H9 (cell line): ENCODE data around the gene POU6F2. TPM values are rescaled to one million over a fixed set of nuclear protein-coding genes. Genes with fewer than 3 reads are reported as not detected.

Experiments used
- DNase-seq: peaks from one replicate; pipeline ENCODE4 v3.0.0-alpha.2; 2017
- H2AFZ ChIP-seq: one replicate; pipeline ENCODE4 v1.6.1; 2013; ENCODE audit warnings: mild to moderate bottlenecking, low read length, control low read depth, moderate library complexity
- H2AK5ac ChIP-seq: 2 replicates; pipeline ENCODE4 v1.6.1; 2013; ENCODE audit warnings: low read length, control low read depth, mixed read lengths; ENCODE audit not compliant: insufficient read length
- H2BK120ac ChIP-seq: one replicate; pipeline ENCODE4 v1.6.1; 2013; ENCODE audit warnings: low read depth, mild to moderate bottlenecking, low read length, control low read depth, inconsistent platforms; ENCODE audit not compliant: poor library complexity, severe bottlenecking
- H2BK12ac ChIP-seq: 2 replicates; pipeline ENCODE4 v1.6.1; 2013; ENCODE audit warnings: low read length, control low read depth, mixed read lengths, low read depth; ENCODE audit not compliant: insufficient read length
- H2BK15ac ChIP-seq: 2 replicates; pipeline ENCODE4 v1.6.1; 2013; ENCODE audit warnings: low read depth, low read length, control low read depth
- H2BK20ac ChIP-seq: one replicate; pipeline ENCODE4 v1.6.1; 2013; ENCODE audit warnings: low read depth, mild to moderate bottlenecking, low read length, control low read depth, inconsistent platforms; ENCODE audit not compliant: poor library complexity, severe bottlenecking
- H2BK5ac ChIP-seq: 2 replicates; pipeline ENCODE4 v1.6.1; 2013; ENCODE audit warnings: low read length, control low read depth, mixed read lengths; ENCODE audit not compliant: insufficient read length
- H3K14ac ChIP-seq: 2 replicates; pipeline ENCODE4 v1.6.1; 2013; ENCODE audit warnings: low read length, control low read depth; ENCODE audit not compliant: insufficient read depth
- H3K18ac ChIP-seq: 2 replicates; pipeline ENCODE4 v1.6.1; 2013; ENCODE audit warnings: low read depth, mild to moderate bottlenecking, mixed read lengths, low read length, control low read depth; ENCODE audit not compliant: insufficient read length
- H3K23ac ChIP-seq: 2 replicates; pipeline ENCODE4 v1.6.1; 2013; ENCODE audit warnings: low read length, control low read depth, mixed read lengths, low read depth; ENCODE audit not compliant: insufficient read length
- H3K23me2 ChIP-seq: 2 replicates; pipeline ENCODE4 v1.6.1; 2013; ENCODE audit warnings: low read depth, mild to moderate bottlenecking, mixed read lengths, low read length, control low read depth; ENCODE audit not compliant: insufficient read length, poor library complexity, severe bottlenecking
- H3K27ac ChIP-seq: 2 replicates; pipeline ENCODE4 v1.5.1; 2013; ENCODE audit warnings: low read length, control low read depth, mixed read lengths, low read depth; ENCODE audit not compliant: insufficient read length
- H3K27me3 ChIP-seq: 2 replicates; pipeline ENCODE4 v1.6.1; 2013; ENCODE audit warnings: low read length, control low read depth, inconsistent platforms; ENCODE audit not compliant: insufficient read depth
- H3K4ac ChIP-seq: 2 replicates; pipeline ENCODE4 v1.6.1; 2013; ENCODE audit warnings: low read depth, mild to moderate bottlenecking, control low read depth, inconsistent platforms, low read length, moderate library complexity
- H3K4me1 ChIP-seq: 2 replicates; pipeline ENCODE4 v1.6.1; 2013; ENCODE audit warnings: low read length, control low read depth, inconsistent platforms; ENCODE audit not compliant: insufficient read depth
- H3K4me2 ChIP-seq: 2 replicates; pipeline ENCODE4 v1.6.1; 2013; ENCODE audit warnings: low read length, control low read depth, mixed read lengths; ENCODE audit not compliant: insufficient read length, insufficient read depth
- H3K56ac ChIP-seq: 2 replicates; pipeline ENCODE4 v1.6.1; 2013; ENCODE audit warnings: low read depth, mild to moderate bottlenecking, mixed read lengths, low read length, control low read depth; ENCODE audit not compliant: insufficient read length
- H3K79me1 ChIP-seq: 2 replicates; pipeline ENCODE4 v1.6.1; 2013; ENCODE audit warnings: low read depth, mild to moderate bottlenecking, moderate library complexity, low read length, control low read depth, inconsistent platforms; ENCODE audit not compliant: insufficient read depth, poor library complexity, severe bottlenecking
- H3K79me2 ChIP-seq: 2 replicates; pipeline ENCODE4 v1.6.1; 2013; ENCODE audit warnings: low read length, control low read depth, inconsistent platforms; ENCODE audit not compliant: insufficient read depth
- H3K9ac ChIP-seq: 2 replicates; pipeline ENCODE4 v1.6.1; 2013; ENCODE audit warnings: low read length, control low read depth, mixed read lengths; ENCODE audit not compliant: insufficient read length; ENCODE audit errors: extremely low read depth
- H3K9me3 ChIP-seq: one replicate; pipeline ENCODE4 v1.6.1; 2013; ENCODE audit warnings: low read depth, low read length, inconsistent platforms; ENCODE audit not compliant: control insufficient read depth
- H3T11ph ChIP-seq: one replicate; pipeline ENCODE4 v1.6.1; 2013; ENCODE audit warnings: mild to moderate bottlenecking, low read length, control low read depth, inconsistent platforms
- H4K20me1 ChIP-seq: one replicate; pipeline ENCODE4 v1.6.1; 2013; ENCODE audit not compliant: control insufficient read depth, insufficient read length, insufficient read depth
- H4K5ac ChIP-seq: 2 replicates; pipeline ENCODE4 v1.6.1; 2013; ENCODE audit warnings: low read depth, mild to moderate bottlenecking, mixed read lengths, low read length, control low read depth; ENCODE audit not compliant: insufficient read length
- H4K8ac ChIP-seq: replicated peaks from 2 replicates; pipeline ENCODE4 v1.6.1; 2013; ENCODE audit warnings: low read length, control low read depth, mixed read lengths, low read depth; ENCODE audit not compliant: insufficient read length
- H4K91ac ChIP-seq: 2 replicates; pipeline ENCODE4 v1.6.1; 2013; ENCODE audit warnings: low read depth, mild to moderate bottlenecking, moderate library complexity, mixed read lengths, low read length, control low read depth; ENCODE audit not compliant: insufficient read length
- H3K27ac Mint-ChIP-seq, 3 experiments: 2 replicates in 2 of 3; 3 replicates in 1 of 3; pipeline ENCODE4 v1.8.0; 2020 to 2021; ENCODE audit warnings: mixed read lengths in 3 of 3, mild to moderate bottlenecking in 1 of 3, moderate library complexity in 1 of 3
- H3K27me3 Mint-ChIP-seq: 2 replicates; pipeline ENCODE4 v1.8.0; 2021; ENCODE audit warnings: low read depth, mild to moderate bottlenecking, moderate library complexity, mixed read lengths
- H3K36me3 Mint-ChIP-seq, 3 experiments: 2 replicates in 2 of 3; 3 replicates in 1 of 3; pipeline ENCODE4 v1.8.0; 2020 to 2021; ENCODE audit warnings: low read depth in 3 of 3, mixed read lengths in 3 of 3; ENCODE audit not compliant: insufficient read depth in 1 of 3
- H3K4me1 Mint-ChIP-seq, 2 experiments: 2 replicates each; pipeline ENCODE4 v1.8.0; 2020; ENCODE audit warnings: mixed read lengths in 2 of 2
- H3K4me3 Mint-ChIP-seq, 2 experiments: 2 replicates in 1 of 2; 3 replicates in 1 of 2; pipeline ENCODE4 v1.8.0; 2020 to 2021; ENCODE audit warnings: mild to moderate bottlenecking in 2 of 2, mixed read lengths in 2 of 2, moderate library complexity in 1 of 2
- H3K9me3 Mint-ChIP-seq, 2 experiments: 2 replicates in 1 of 2; 3 replicates in 1 of 2; pipeline ENCODE4 v1.8.0; 2020; ENCODE audit warnings: mild to moderate bottlenecking in 2 of 2, mixed read lengths in 2 of 2, moderate library complexity in 1 of 2
- WGBS: extraction: QIAGEN DNeasy Blood & Tissue Kit; methylation state at CpG from one replicate; pipeline ENCODE4 v1.1.7; 2013; ENCODE audit warnings: missing lambda C conversion rate, low lambda C conversion rate, mixed read lengths; ENCODE audit not compliant: insufficient read length; ENCODE audit errors: extremely low coverage; 5-methylcytosine and 5-hydroxymethylcytosine counted together
- total RNA-seq: library from RNA; stranded (reverse); gene quantifications from 2 replicates; pipeline ENCODE4 v1.2.1, GENCODE V29; 2021
- TF ChIP-seq, protein P1 (sequence below): fragments of 200-600 bp; sonication (generic); conservative IDR thresholded peaks from 3 replicates; pipeline ENCODE4 v1.8.0; 2021; ENCODE audit warnings: antibody characterized with exemption, mild to moderate bottlenecking

POU6F2 gene
- total RNA-seq, 1 experiment from 2014 or later, result 1.9 TPM

GRCh38 chr7:39002755-39003154 lies 25.0 kb downstream of the POU6F2 start:
- H3K4me2 ChIP-seq, result no peak overlapping the region
- WGBS, result no CpG with 5 or more reads among the region's 5 CpGs
- no peak overlapping the region for H4K8ac ChIP-seq
- H3K27me3 ChIP-seq, result no peaks in the 10 kb centered on the region
- no peak overlapping the region for H3K56ac ChIP-seq
- no peaks in the 10 kb centered on the region for H3K9me3 ChIP-seq
- H2BK5ac ChIP-seq, result no peak overlapping the region
- H3K27ac Mint-ChIP-seq, result no peak overlapping the region
- no peak overlapping the region for H2AK5ac ChIP-seq
- H3K4me3 Mint-ChIP-seq, result no peak overlapping the region
- H4K5ac ChIP-seq, result no peak overlapping the region
- no peaks in the 10 kb centered on the region for H3K79me2 ChIP-seq
- TF ChIP-seq, protein P1, sequence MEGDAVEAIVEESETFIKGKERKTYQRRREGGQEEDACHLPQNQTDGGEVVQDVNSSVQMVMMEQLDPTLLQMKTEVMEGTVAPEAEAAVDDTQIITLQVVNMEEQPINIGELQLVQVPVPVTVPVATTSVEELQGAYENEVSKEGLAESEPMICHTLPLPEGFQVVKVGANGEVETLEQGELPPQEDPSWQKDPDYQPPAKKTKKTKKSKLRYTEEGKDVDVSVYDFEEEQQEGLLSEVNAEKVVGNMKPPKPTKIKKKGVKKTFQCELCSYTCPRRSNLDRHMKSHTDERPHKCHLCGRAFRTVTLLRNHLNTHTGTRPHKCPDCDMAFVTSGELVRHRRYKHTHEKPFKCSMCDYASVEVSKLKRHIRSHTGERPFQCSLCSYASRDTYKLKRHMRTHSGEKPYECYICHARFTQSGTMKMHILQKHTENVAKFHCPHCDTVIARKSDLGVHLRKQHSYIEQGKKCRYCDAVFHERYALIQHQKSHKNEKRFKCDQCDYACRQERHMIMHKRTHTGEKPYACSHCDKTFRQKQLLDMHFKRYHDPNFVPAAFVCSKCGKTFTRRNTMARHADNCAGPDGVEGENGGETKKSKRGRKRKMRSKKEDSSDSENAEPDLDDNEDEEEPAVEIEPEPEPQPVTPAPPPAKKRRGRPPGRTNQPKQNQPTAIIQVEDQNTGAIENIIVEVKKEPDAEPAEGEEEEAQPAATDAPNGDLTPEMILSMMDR, result no peak
- no peaks in the 10 kb centered on the region for H3K27me3 Mint-ChIP-seq
- H3K23me2 ChIP-seq, result no peaks in the 10 kb centered on the region
- H3K14ac ChIP-seq, result no peak overlapping the region
- H3K9me3 Mint-ChIP-seq, result no peaks in the 10 kb centered on the region; a peak in 1 of 5 replicates
- no peak overlapping the region for H3T11ph ChIP-seq
- no peak overlapping the region for H3K9ac ChIP-seq
- peaks cover 0 to 6% of the 10 kb centered on the region in 2 experiments; a peak in 2 of 4 replicates for H3K4me1 Mint-ChIP-seq
- H3K36me3 Mint-ChIP-seq, result no peaks in the 10 kb centered on the region
- DNase-seq, result no peak
- H4K20me1 ChIP-seq, result peaks cover 2% of the 10 kb centered on the region
- no peak overlapping the region for H2AFZ ChIP-seq
- H3K4me1 ChIP-seq, result no peaks in the 10 kb centered on the region; the same call in 1 of the 2 replicates
- H2BK12ac ChIP-seq, result no peak overlapping the region
- H3K79me1 ChIP-seq, result no peaks in the 10 kb centered on the region
- no peak overlapping the region for H2BK120ac ChIP-seq
- H3K23ac ChIP-seq, result no peak overlapping the region
- H2BK20ac ChIP-seq, result no peak overlapping the region
- H4K91ac ChIP-seq, result no peak overlapping the region
- no peak overlapping the region for H3K27ac ChIP-seq
- H3K4ac ChIP-seq, result no peak overlapping the region
- H3K18ac ChIP-seq, result no peak overlapping the region
- no peak overlapping the region for H2BK15ac ChIP-seq
